ENCODE measurements around the gene ACTA2.

DNA sequence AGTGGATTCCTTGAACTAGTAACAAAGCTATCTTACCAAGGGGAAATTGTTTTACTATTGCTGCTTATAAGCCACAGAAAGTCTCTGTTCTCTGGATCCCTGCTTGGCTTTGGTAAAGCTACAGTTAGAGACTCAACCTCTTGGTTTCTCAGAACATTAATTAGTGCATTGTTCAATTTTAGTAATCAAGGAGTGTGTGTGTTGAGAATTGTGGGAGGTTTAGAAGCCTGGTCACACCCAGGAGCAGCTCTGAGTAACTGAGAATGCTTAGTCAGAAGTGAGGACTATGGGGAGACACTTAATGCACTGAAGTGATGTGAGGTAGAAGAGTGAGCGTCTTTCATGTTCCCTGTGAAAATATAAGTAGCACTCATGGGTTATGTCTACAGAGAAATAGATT lies 8.2 kb upstream of the ACTA2 start:
- TF ChIP-seq CTCF (IDR thresholded peaks at IDR 0.05; ENCODE audit: low read length) = no peak
- TF ChIP-seq EZH2phosphoT487 (IDR thresholded peaks at IDR 0.05; ENCODE audit: low read length) = no peak

All from MM.1S (cell line).